Effector CD8-positive, alpha-beta T cell (primary cell): ENCODE data around the gene PCMT1.
A peak's percentile ranks its signal among the peaks of the same experiment; 100 is the strongest.
"Not testable (repeated sequence)": the region's sequence is repeated elsewhere in the genome, so short reads cannot be mapped to it uniquely, and the experiment has no call there.

Source experiments
- DNase-seq: peaks from one replicate; lab custom pipeline; 2025; lab: John Stamatoyannopoulos, UW

The PCMT1 gene

GRCh38 chr6:149750136-149750609, 632 bp downstream of the PCMT1 start:
- peak; percentile 40 for DNase-seq

GRCh38 chr6:149751239-149751638, 1.7 kb downstream of the PCMT1 start:
- no peak for DNase-seq

GRCh38 chr6:149751920-149752319, 2.4 kb downstream of the PCMT1 start:
- DNase-seq: not testable (repeated sequence)

- DNase-seq: no peak
Observed at GRCh38 chr6:149752600-149753373, 3.2 kb downstream of the PCMT1 start.

GRCh38 chr6:149753374-149753637, 3.8 kb downstream of the PCMT1 start:
- not testable (repeated sequence) for DNase-seq

- DNase-seq: no peak
Observed at GRCh38 chr6:149754548-149754947, 5.0 kb downstream of the PCMT1 start.

GRCh38 chr6:149755300-149756260, 6.0 kb downstream of the PCMT1 start:
- no peak for DNase-seq

- no peak for DNase-seq
Observed at GRCh38 chr6:149756261-149756636, 6.7 kb downstream of the PCMT1 start.

GRCh38 chr6:149761438-149761837, 11.9 kb downstream of the PCMT1 start:
- no peak for DNase-seq

GRCh38 chr6:149763866-149764265, 14.3 kb downstream of the PCMT1 start:
- no peak for DNase-seq

GRCh38 chr6:149766156-149766769, 16.7 kb downstream of the PCMT1 start:
- no peak for DNase-seq

GRCh38 chr6:149769676-149770075, 20.1 kb downstream of the PCMT1 start:
- DNase-seq: no peak

GRCh38 chr6:149771185-149771584, 21.6 kb downstream of the PCMT1 start:
- no peak for DNase-seq

- no peak for DNase-seq
Observed at GRCh38 chr6:149771925-149772324, 22.4 kb downstream of the PCMT1 start.

GRCh38 chr6:149777624-149778023, 28.1 kb downstream of the PCMT1 start:
- DNase-seq: no peak

- DNase-seq: no peak
Observed at GRCh38 chr6:149779644-149779963, 30.1 kb downstream of the PCMT1 start.

- no peak for DNase-seq
Observed at GRCh38 chr6:149781715-149782114, 32.2 kb downstream of the PCMT1 start.

GRCh38 chr6:149782337-149782736, 32.8 kb downstream of the PCMT1 start:
- DNase-seq: no peak

- DNase-seq: no peak
Observed at GRCh38 chr6:149783551-149783950, 34.0 kb downstream of the PCMT1 start.

- no peak for DNase-seq
Observed at GRCh38 chr6:149806127-149806526, 56.6 kb downstream of the PCMT1 start.

- DNase-seq: no peak
Observed at GRCh38 chr6:149809798-149810197, 60.3 kb downstream of the PCMT1 start.

- no peak for DNase-seq
Observed at GRCh38 chr6:149813351-149813750, 63.8 kb downstream of the PCMT1 start.

- no peak for DNase-seq
Observed at GRCh38 chr6:149815788-149816187, 66.2 kb downstream of the PCMT1 start.
